ENCODE measurements around the gene ARMC7. TPM values are rescaled to one million over a fixed set of nuclear protein-coding genes. Genes with fewer than 3 reads are reported as not detected.

ARMC7 gene
- total and polyA plus RNA-seq, 3 donors from 2014 or later = 10.0 to 12.6 (median 11.8) TPM

GRCh38 chr17:75113798-75114551 is 4.2 kb downstream of the ARMC7 start:
- Histone ChIP-seq H3K27ac (peak overlapping the region; percentile 71 to 80), H3K9me3 (no peaks in the 10 kb centered on the region), H3K4me1 (peaks cover 14% of the 10 kb centered on the region), H3K27me3 (no peaks in the 10 kb centered on the region), H3K36me3 (ENCODE audit: low read depth, missing control alignments) (no peaks in the 10 kb centered on the region), H3K4me3 (peak overlapping the region; percentile 34 to 58)
- intact Hi-C loops (cut with DNase I; ENCODE audit: low total_unique reads) = loop anchor here (10.0 kb wide), 2 partner anchors 91 to 149 kb away; partner anchors contain the start of gene NUP85
- DNase-seq = peak; percentile 97
- TF ChIP-seq POLR2A (IDR thresholded peaks at IDR 0.05) = no peak
- peak; percentile 90 to 99 (median 94) for TF ChIP-seq CTCF (IDR thresholded peaks at IDR 0.05)
- WGBS, 2 donors = 0 to 3% methylated on average over 6 to 22 of the region's 22 CpGs

GRCh38 chr17:75114552-75115314 is 5.0 kb downstream of the ARMC7 start:
- TF ChIP-seq POLR2A (IDR thresholded peaks at IDR 0.05) (no peak), CTCF (IDR thresholded peaks at IDR 0.05) (no peak)
- H3K36me3 ChIP-seq (ENCODE audit: low read depth, missing control alignments) = no peaks in the 10 kb centered on the region

GRCh38 chr17:75115555-75115954 is 5.8 kb downstream of the ARMC7 start:
- H3K9me3 ChIP-seq = no peaks in the 10 kb centered on the region
- H3K36me3 ChIP-seq (ENCODE audit: low read depth, missing control alignments) = no peaks in the 10 kb centered on the region
- H3K4me3 ChIP-seq = no peak overlapping the region
- no peak for TF ChIP-seq CTCF (IDR thresholded peaks at IDR 0.05)
- no peak for TF ChIP-seq POLR2A (IDR thresholded peaks at IDR 0.05)
- peaks cover 9% of the 10 kb centered on the region for H3K4me1 ChIP-seq
- no peak overlapping the region for H3K27ac ChIP-seq
- no peaks in the 10 kb centered on the region for H3K27me3 ChIP-seq
- intact Hi-C loops (cut with DNase I; ENCODE audit: low total_unique reads) = loop anchor here (10.0 kb wide), 2 partner anchors 89 to 151 kb away; partner anchors contain the start of gene NUP85
- DNase-seq = no peak

More at GRCh38 chr17:75114552-75115314, 5.0 kb downstream of the ARMC7 start:
- H3K4me1 ChIP-seq = peaks cover 9% of the 10 kb centered on the region
- intact Hi-C loops (cut with DNase I; ENCODE audit: low total_unique reads) = loop anchor here (10.0 kb wide), 2 partner anchors 90 to 150 kb away; partner anchors contain the start of gene NUP85
- no peaks in the 10 kb centered on the region for H3K27me3 ChIP-seq
- H3K27ac ChIP-seq = peak overlapping the region; percentile 71 to 80
- WGBS, 2 donors = 33 to 39% methylated on average over 19 of the region's 19 CpGs
- H3K4me3 ChIP-seq = peak overlapping the region; percentile 34 to 58
- DNase-seq = no peak
- H3K9me3 ChIP-seq = no peaks in the 10 kb centered on the region

GRCh38 chr17:75116737-75117136 is 7.0 kb downstream of the ARMC7 start:
- no peaks in the 10 kb centered on the region for H3K36me3 ChIP-seq (ENCODE audit: low read depth, missing control alignments)
- H3K9me3 ChIP-seq = no peaks in the 10 kb centered on the region
- H3K4me3 ChIP-seq = no peak overlapping the region
- no peak for DNase-seq
- 62 to 73% methylated on average over 9 of the region's 9 CpGs for WGBS, 2 donors
- no peak for TF ChIP-seq CTCF (IDR thresholded peaks at IDR 0.05)
- no peak for TF ChIP-seq POLR2A (IDR thresholded peaks at IDR 0.05)
- no peaks in the 10 kb centered on the region for H3K27me3 ChIP-seq
- intact Hi-C loops (cut with DNase I; ENCODE audit: low total_unique reads) = loop anchor here (10.0 kb wide), 2 partner anchors 88 to 152 kb away; partner anchors contain the start of gene NUP85
- no peak overlapping the region for H3K27ac ChIP-seq
- H3K4me1 ChIP-seq = peaks cover 9% of the 10 kb centered on the region

Measured in testis (tissue), 3 donors.